Body of pancreas (tissue), 4 donors: ENCODE results near the gene HEPHL1.

Source experiments
- CTCF ChIP-seq, 7 experiments: fragments of 450-650 bp in 4 of 7; fragments of 200-600 bp in 3 of 7; sonication (generic) in 3 of 7; IDR thresholded peaks; one replicate each; pipeline ENCODE4 v1.5.1; 2016 to 2019; ENCODE audit warnings: antibody characterized with exemption in 7 of 7
- POLR2A ChIP-seq, 3 donors: fragments of 450-650 bp; IDR thresholded peaks; one replicate each; pipeline ENCODE4 v1.6.1; 2016; ENCODE audit warnings: antibody characterized with exemption in 3 of 3, mild to moderate bottlenecking in 2 of 3

- TF ChIP-seq CTCF (IDR thresholded peaks at IDR 0.05) (no peak), POLR2A (IDR thresholded peaks at IDR 0.05) (no peak)
Observed at GRCh38 chr11:94036096-94036495, 14.9 kb downstream of the HEPHL1 start.
